Measurements from ENCODE around the gene HBA2.
"Not testable (repeated sequence)": the region's sequence is repeated elsewhere in the genome, so short reads cannot be mapped to it uniquely, and the experiment has no call there.

The HBA2 gene

DNA sequence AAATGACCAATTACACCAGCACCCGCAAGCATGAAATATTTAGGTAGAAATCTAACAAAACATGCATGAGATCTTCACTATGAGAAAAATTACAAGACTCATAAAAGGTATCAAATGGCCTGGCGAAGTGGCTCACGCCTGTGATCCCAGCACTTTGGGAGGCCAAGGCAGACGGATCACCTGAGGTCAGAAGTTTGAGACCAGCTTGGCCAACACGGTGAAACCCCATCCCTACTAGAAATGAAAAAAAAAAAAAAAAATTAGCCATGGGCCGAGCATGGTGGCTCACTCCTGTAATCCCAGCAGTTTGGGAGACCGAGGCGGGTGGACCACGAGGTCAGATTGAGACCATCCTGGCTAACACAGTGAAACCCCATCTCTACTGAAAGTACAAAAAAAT lies 31.4 kb downstream of the HBA2 start:
- not testable (repeated sequence) for DNase-seq

- not testable (repeated sequence) for DNase-seq
Observed at GRCh38 chr16:209359-209758, 36.7 kb downstream of the HBA2 start.

DNA sequence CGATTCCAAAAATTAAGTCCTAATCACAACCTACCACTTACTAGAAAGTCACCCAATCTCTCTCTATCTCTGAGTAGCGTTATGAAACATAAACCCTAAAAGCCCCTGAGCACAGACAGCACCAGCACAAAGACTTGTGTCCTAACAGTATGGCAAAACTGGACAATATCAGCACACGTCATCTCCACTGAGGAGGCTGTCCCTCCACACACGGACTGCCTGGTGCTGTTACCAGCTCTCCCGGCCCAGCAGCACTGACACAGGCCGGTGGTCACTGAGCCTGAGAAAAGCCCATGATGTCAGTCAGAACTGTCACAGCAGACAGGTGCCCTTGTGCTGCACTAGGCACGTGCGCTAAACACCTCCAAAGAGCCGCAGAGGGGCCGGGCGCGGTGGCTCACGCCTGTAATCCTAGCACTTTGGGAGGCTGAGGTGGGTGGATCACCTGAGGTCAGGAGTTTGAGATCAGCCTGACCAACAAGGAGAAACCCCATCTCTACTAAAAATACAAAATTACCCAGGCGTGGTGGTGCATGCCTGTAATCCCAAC lies 39.0 kb downstream of the HBA2 start:
- not testable (repeated sequence) for DNase-seq

DNA sequence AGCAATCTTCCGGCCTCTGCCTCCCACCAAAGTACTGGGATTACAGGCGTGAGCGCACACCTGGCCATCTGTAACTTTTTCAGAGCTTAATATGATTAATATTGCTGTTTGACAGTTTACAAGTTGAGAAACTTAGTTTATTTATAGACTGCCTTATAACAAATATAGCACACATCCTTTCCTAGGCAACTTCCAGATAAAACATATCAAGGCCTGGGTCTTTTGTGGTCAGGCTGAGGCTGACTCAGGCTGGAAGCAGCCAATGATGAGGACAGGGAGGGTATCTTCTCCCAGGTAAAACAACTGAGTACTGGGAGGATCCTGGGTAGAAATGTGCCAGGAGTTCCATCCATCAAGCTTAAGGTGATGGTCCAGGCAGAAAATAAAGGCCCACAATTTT lies 40.3 kb downstream of the HBA2 start:
- DNase-seq = no peak

DNA sequence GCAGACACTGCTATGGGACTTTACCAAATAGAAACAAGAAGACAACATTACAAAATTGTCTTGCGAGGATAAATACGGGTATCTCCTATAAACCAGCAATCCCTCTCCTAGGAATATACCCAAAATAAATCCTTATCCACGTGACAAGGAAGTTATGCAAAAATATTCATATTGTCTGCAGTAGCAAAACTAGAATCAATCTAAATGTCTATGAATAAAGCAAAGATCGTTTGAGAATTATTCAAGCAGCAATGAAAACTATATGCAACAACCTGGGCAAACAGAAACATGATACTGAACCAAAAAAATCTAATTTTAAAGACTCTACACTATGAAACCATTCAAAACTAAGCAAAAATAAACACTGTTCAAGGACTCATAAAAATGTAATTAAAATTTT lies 47.3 kb downstream of the HBA2 start:
- no peak for DNase-seq
